HTERT RPE-1 (cell line): ENCODE measurements around the gene LDHAL6A.
"Not testable (repeated sequence)": the region's sequence is repeated elsewhere in the genome, so short reads cannot be mapped to it uniquely, and the experiment has no call there.

Experiments used
- in situ Hi-C: fragments of 300-500 bp; cut with MboI; formaldehyde crosslinking; loops from 4 replicates; pipeline ENCODE4 v1.14.3; 2020; ENCODE audit warnings: low sequenced_read_pairs

LDHAL6A gene

GRCh38 chr11:18455686-18456372, at the start of gene LDHAL6A:
LDHAL6A (plus strand) TSS chr11:18455856; CDS start chr11:18456681, 825 bp downstream.
- in situ Hi-C loops = no loop called here

- in situ Hi-C loops = not testable (repeated sequence)
These were observed 48.3 kb upstream of the LDHAL6A start for GRCh38 chr11:18407400-18407799.

- in situ Hi-C loops = no loop called here
These were observed 46.9 kb upstream of the LDHAL6A start for GRCh38 chr11:18408558-18409291.

- in situ Hi-C loops = no loop called here
These were observed 39.2 kb upstream of the LDHAL6A start for GRCh38 chr11:18416459-18416858.

GRCh38 chr11:18419040-18419439, 36.6 kb upstream of the LDHAL6A start:
- in situ Hi-C loops = no loop called here

GRCh38 chr11:18420067-18420466, 35.6 kb upstream of the LDHAL6A start:
- in situ Hi-C loops = no loop called here

- in situ Hi-C loops = no loop called here
These were observed 28.4 kb upstream of the LDHAL6A start for GRCh38 chr11:18427240-18427639.

- in situ Hi-C loops = no loop called here
These were observed 26.3 kb upstream of the LDHAL6A start for GRCh38 chr11:18429332-18429731.

GRCh38 chr11:18438691-18439090, 17.0 kb upstream of the LDHAL6A start:
- in situ Hi-C loops = no loop called here

- in situ Hi-C loops = no loop called here
These were observed 6.4 kb upstream of the LDHAL6A start for GRCh38 chr11:18449251-18449650.

GRCh38 chr11:18452927-18453326, 2.7 kb upstream of the LDHAL6A start:
- in situ Hi-C loops = no loop called here

- in situ Hi-C loops = no loop called here
These were observed 1.8 kb downstream of the LDHAL6A start for GRCh38 chr11:18457450-18457849.

- in situ Hi-C loops = no loop called here
These were observed 4.0 kb downstream of the LDHAL6A start for GRCh38 chr11:18459634-18460033.

- in situ Hi-C loops = no loop called here
These were observed 6.3 kb downstream of the LDHAL6A start for GRCh38 chr11:18461909-18462308.

GRCh38 chr11:18463439-18463838, 7.8 kb downstream of the LDHAL6A start:
- in situ Hi-C loops = no loop called here

GRCh38 chr11:18466402-18466801, 10.7 kb downstream of the LDHAL6A start:
- in situ Hi-C loops = no loop called here

GRCh38 chr11:18468059-18468458, 12.4 kb downstream of the LDHAL6A start:
- in situ Hi-C loops = no loop called here

GRCh38 chr11:18468961-18469360, 13.3 kb downstream of the LDHAL6A start:
- in situ Hi-C loops = no loop called here

GRCh38 chr11:18471995-18472394, 16.3 kb downstream of the LDHAL6A start:
- in situ Hi-C loops = no loop called here

- in situ Hi-C loops = no loop called here
These were observed 16.9 kb downstream of the LDHAL6A start for GRCh38 chr11:18472587-18472986.

- in situ Hi-C loops = no loop called here
These were observed 23.4 kb downstream of the LDHAL6A start for GRCh38 chr11:18479063-18479462.

GRCh38 chr11:18485913-18486528, 30.4 kb downstream of the LDHAL6A start:
- in situ Hi-C loops = no loop called here
